22Rv1 (cell line): ENCODE data around the gene R3HCC1L.
"Not testable (repeated sequence)": the region's sequence is repeated elsewhere in the genome, so short reads cannot be mapped to it uniquely, and the experiment has no call there.

Experiments used
- H3K27ac ChIP-seq: fragments of 450-650 bp; 2 replicates; pipeline ENCODE4 v1.5.1; 2017
- ZFX ChIP-seq: fragments of 450-650 bp; IDR thresholded peaks from 2 replicates; pipeline ENCODE4 v1.6.1; 2017; ENCODE audit warnings: antibody characterized with exemption, borderline replicate concordance
- TF ChIP-seq, protein P1 (sequence below): fragments of 450-650 bp; IDR thresholded peaks from 2 replicates; pipeline ENCODE4 v1.5.1; 2017; ENCODE audit warnings: mild to moderate bottlenecking

The R3HCC1L gene

DNA sequence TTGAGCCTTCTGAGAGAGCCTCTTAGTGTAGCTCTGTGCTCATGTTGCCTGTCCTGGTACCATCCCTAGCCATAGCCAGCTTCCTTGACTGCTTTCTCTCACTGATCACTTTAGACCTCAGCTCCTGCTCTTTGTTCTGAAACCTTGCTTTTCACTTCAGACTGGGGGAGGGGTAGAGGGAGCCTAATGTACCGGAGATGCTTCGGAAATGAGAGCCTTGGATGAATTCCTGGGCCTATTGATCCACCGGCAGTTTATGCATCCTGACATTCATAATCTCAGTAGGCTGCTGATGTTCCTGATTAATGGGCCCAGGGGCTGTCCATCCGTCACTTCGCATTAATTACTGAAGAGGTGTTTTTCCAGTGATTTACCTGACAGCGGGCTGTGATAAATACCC, 38.8 kb downstream of the R3HCC1L start:
- H3K27ac ChIP-seq = no peak overlapping the region

DNA sequence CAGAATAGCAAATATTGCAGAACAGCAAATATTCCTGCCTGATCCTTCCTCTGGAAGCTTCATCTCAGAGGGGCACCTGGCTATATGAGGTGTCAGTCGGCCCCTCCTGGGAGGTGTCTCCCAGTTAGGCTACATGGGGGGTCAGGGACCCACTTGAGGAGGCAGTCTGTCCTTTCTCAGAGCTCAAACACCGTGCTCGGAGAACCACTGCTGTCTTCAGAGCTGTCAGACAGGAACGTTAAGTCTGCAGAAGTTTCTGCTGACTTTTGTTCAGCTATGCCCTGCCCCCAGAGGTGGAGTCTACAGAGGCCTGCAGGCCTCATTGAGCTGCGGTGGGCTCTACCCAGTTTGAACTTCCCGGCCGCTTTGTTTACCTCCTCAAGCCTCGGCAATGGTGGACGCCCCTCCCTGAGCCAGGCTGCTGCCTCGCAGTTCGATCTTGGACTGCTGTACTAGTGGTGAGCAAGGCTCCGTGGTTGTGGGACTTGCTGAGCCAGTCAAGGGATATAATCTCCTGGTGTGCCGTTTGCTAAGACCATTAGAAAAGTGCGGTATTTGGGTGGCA, 48.0 kb downstream of the R3HCC1L start:
- not testable (repeated sequence) for H3K27ac ChIP-seq

More for the DNA sequence above, 38.8 kb downstream of the R3HCC1L start:
- TF ChIP-seq ZFX = no peak
- TF ChIP-seq, protein P1, sequence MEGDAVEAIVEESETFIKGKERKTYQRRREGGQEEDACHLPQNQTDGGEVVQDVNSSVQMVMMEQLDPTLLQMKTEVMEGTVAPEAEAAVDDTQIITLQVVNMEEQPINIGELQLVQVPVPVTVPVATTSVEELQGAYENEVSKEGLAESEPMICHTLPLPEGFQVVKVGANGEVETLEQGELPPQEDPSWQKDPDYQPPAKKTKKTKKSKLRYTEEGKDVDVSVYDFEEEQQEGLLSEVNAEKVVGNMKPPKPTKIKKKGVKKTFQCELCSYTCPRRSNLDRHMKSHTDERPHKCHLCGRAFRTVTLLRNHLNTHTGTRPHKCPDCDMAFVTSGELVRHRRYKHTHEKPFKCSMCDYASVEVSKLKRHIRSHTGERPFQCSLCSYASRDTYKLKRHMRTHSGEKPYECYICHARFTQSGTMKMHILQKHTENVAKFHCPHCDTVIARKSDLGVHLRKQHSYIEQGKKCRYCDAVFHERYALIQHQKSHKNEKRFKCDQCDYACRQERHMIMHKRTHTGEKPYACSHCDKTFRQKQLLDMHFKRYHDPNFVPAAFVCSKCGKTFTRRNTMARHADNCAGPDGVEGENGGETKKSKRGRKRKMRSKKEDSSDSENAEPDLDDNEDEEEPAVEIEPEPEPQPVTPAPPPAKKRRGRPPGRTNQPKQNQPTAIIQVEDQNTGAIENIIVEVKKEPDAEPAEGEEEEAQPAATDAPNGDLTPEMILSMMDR = no peak

DNA sequence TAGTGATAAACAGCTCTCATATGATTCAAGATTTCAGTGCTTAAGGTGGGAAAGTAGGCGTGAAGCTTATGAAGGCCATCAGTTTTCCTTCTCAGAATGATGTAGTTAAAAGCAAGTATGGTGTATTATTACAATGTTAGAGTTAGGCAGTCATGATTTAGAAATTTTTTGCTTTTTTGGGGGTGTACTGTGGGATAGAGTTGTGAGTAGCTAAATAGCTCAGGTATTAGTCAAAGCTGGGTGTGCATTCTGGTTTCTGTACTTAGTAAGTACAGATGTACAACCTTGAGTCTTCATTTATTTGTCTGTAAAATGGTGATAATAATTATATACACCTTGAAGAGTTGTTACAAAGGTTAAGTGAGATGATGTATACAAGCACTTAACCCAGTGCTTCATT, 52.2 kb downstream of the R3HCC1L start:
- no peak overlapping the region for H3K27ac ChIP-seq
- no peak for TF ChIP-seq ZFX
- TF ChIP-seq, protein P1 = no peak

DNA sequence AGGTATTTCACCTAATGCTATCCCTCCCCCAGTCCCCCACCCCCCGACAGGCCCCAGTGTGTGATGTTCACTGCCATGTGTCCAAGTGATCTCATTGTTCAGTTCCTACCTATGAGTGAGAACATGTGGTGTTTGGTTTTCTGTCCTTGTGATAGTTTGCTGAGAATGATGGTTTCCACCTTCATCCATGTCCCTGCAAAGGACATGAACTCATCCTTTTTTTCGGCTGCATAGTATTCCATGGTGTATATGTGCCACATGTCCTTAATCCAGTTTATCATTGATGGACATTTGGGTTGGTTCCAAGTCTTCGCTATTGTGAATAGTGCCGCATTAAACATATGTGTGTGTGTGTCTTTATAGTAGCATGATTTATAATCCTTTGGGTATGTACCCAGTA, 56.3 kb downstream of the R3HCC1L start:
- not testable (repeated sequence) for H3K27ac ChIP-seq

DNA sequence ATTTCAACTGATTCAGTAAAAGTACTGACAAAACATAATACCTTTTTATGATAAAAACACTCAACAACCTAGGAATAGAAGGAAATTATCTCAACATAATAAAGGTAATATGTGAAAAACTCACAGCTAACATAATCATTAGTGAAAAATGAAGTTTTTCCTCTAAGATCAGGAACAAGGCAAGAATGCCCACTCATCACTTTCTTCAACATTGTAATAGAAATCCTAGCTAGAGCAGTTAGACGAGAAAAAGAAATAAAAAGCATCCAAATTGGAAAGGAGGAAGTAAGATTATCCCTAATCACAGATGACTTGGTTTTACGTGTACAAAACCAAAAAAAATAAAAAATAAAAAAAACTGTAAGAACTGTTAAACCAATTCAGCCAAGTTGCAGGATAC, 58.6 kb downstream of the R3HCC1L start:
- TF ChIP-seq, protein P1 = no peak
- TF ChIP-seq ZFX = no peak
- no peak overlapping the region for H3K27ac ChIP-seq

DNA sequence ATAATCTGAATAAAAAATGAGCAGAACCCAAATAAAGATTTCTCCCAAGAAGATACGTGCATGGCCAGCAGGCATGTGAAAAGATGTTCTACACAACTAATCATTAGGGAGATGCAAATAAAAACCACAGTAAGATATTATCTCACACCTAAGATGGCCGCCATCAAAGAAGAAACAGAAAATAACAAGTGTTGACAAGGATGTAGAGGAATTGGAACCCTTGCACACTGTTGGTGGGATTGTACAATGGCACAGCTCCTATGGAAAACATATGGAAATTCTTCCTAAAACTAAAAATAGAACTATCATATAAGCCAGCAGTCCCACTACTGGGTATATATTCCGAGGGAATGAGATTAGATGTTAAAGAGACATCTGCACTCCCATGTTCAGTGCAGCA, 60.2 kb downstream of the R3HCC1L start:
- no peak overlapping the region for H3K27ac ChIP-seq
- TF ChIP-seq, protein P1 = no peak
- TF ChIP-seq ZFX = no peak

DNA sequence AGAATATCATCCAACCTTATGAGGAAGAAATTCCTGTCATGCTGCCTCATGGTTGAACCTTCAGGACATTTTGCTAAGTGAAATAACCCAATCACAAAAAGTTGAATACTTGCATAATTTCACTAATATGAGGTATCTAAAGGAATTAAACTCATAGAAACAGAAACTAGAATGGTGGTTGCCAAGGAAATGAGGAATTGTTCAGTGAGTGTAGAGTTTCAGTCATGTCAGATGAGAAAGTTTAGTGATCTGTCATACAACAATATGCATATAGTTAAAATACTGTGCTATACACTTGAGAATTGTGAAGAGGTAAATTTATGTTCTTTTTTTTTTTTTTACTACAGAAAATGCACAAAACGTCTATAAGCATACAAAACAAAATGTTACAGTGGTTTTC, 60.7 kb downstream of the R3HCC1L start:
- no peak for TF ChIP-seq ZFX
- TF ChIP-seq, protein P1 = no peak
- no peak overlapping the region for H3K27ac ChIP-seq

DNA sequence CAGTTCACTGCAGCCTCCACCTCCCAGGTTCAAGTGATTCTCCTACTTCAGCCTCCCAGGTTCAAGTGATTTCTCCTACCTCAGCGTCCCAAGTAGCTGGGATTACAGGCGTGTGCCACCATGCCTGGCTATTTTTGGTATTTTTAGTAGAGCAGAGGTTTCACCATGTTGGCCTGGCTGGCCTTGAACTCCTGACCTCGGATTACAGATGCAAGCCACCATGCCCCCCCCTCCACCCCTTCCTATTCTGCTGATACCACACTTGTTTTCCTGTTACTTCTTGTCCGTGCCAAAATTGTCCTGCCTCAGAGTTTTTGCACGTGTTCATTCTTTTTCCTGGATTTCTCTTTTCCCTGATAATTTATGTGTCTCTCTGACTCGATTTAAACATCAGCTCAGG, 62.5 kb downstream of the R3HCC1L start:
- H3K27ac ChIP-seq = no peak overlapping the region
- TF ChIP-seq ZFX = no peak
- TF ChIP-seq, protein P1 = no peak
